ENCODE data around the gene MAN1C1. TPM values are rescaled to one million over a fixed set of nuclear protein-coding genes. Genes with fewer than 3 reads are reported as not detected.

Gene MAN1C1
- total and polyA plus RNA-seq, 2 donors from 2014 or later = 31.7 to 65.5 TPM

DNA sequence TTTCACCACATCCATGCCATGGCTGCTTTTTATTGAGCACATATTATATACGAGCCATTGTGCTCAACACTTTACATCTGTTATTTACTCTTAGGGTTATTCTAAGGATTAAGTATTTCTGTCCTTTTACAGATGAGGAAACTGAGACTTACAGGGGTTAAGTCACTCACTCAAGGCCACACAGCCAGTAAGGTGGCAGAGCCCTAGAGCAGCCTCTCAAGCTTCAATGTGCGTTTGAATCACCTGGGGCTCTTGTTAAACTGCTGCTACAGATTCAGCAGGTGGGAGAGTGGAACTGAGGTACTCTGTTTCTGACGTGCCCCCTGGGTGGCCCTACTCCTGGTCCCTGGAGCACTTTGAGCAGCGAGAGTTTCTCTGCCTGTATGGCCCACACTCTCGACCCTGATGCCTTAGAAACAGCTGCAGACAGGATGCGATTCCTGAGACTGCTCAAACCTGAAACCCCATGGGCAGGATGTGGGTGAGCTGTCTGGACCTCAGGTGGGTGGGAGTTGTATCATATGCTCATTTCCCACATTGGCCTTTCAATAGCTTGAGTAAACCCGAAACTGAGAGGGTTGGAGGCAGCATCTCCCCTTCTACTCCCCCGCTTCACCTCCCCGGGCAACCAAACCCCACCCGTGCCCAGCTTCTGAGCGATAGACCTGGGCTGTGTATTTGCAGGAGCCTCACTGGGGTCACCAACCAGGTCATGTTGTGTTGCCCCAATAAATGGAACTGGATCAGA lies 59.3 kb downstream of the MAN1C1 start:
- Histone ChIP-seq H3K36me3 (ENCODE audit: control insufficient read depth in 2 of 3, insufficient read depth in 3 of 3, low read length in 3 of 3) (peaks cover 0 to 3% (median 0%) of the 10 kb centered on the region in 3 donors), H3K9ac (ENCODE audit: low read length in 3 of 3) (no peak overlapping the region), H3K27ac (ENCODE audit: low read depth in 2 of 2, low read length in 2 of 2) (no peak overlapping the region), H3K4me3 (ENCODE audit: low read length in 3 of 3) (no peak overlapping the region), H3K27me3 (ENCODE audit: control insufficient read depth, insufficient read depth, low read length) (no peaks in the 10 kb centered on the region), H3K4me1 (ENCODE audit: control insufficient read depth in 2 of 3, insufficient read depth in 2 of 3, low read depth in 1 of 3, low read length in 3 of 3) (peaks cover 0 to 7% (median 4%) of the 10 kb centered on the region in 3 donors), H3K9me3 (ENCODE audit: control insufficient read depth in 2 of 3, insufficient read depth in 1 of 3, low read length in 3 of 3) (no peaks in the 10 kb centered on the region)
- DNase-seq (no peak), FAIRE-seq (no peak)
- intact Hi-C loops (cut with DNase I) = no loop called here
- TF ChIP-seq CTCF (IDR thresholded peaks at IDR 0.05; ENCODE audit: borderline replicate concordance, extremely low read depth, insufficient read depth) = no peak

DNA sequence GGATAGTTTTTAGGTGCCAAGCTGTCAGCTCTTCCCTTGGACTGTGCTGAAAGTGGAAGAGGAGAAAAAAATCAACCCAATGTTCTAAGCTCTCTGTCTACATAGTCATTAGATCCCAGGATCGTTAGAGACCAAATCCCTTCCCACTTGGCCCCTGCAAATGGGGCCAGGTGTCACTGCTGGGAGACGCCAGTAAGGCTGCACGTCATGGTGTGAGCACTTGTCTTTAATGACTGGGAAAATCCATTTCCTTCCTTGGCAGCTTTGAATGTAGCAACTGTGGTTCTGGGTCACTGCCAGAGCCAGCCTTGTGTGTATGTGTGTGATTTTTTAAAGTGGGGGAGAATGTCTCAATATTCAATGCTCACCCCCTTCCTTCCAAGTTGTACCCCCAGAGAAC lies 59.9 kb downstream of the MAN1C1 start:
- Histone ChIP-seq H3K4me3 (ENCODE audit: low read length in 3 of 3) (no peak overlapping the region), H3K36me3 (ENCODE audit: control insufficient read depth in 2 of 3, insufficient read depth in 3 of 3, low read length in 3 of 3) (peaks cover 0 to 3% (median 0%) of the 10 kb centered on the region in 3 donors), H3K9me3 (ENCODE audit: control insufficient read depth in 2 of 3, insufficient read depth in 1 of 3, low read length in 3 of 3) (no peaks in the 10 kb centered on the region), H3K27me3 (ENCODE audit: control insufficient read depth, insufficient read depth, low read length) (no peaks in the 10 kb centered on the region), H3K4me1 (ENCODE audit: control insufficient read depth in 2 of 3, insufficient read depth in 2 of 3, low read depth in 1 of 3, low read length in 3 of 3) (peaks cover 0 to 6% (median 2%) of the 10 kb centered on the region in 3 donors), H3K27ac (ENCODE audit: low read depth in 2 of 2, low read length in 2 of 2) (no peak overlapping the region), H3K9ac (ENCODE audit: low read length in 3 of 3) (no peak overlapping the region)
- FAIRE-seq = no peak
- intact Hi-C loops (cut with DNase I) = no loop called here
- TF ChIP-seq CTCF (IDR thresholded peaks at IDR 0.05; ENCODE audit: borderline replicate concordance, extremely low read depth, insufficient read depth) = no peak
- peak in 3 of 5 donors; percentile 29 to 55 (median 44) for DNase-seq

DNA sequence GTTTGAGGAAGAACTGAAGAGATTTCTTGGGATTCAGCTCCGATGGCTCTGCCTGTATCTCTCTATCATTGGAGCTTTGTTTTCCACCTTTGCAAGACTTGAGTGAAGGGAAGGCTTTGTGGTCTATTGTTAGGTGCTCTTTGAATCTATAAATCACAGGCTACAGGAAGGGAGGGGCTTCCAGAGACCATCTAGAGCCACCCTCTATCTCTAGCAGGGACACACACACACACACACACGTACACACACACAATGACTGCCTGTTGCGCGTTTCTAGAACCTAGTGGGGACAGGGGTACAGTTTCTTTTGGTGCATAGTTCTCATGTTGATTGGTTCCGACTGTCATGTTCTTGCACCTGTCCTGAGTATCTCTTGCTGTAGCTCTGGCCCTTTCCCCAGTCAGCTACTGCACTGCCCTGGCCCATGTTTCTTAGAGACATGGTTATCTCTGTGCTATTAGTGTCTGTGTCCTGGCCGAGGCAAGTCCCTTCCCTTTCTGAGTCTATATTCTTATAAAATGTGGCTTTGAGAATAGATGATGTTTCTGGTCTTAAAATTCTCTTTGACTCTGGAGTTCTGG lies 60.7 kb downstream of the MAN1C1 start:
- H3K4me1 ChIP-seq (ENCODE audit: control insufficient read depth in 2 of 3, insufficient read depth in 2 of 3, low read depth in 1 of 3, low read length in 3 of 3) = peaks cover 0 to 5% (median 4%) of the 10 kb centered on the region in 3 donors
- peaks cover 0 to 3% (median 0%) of the 10 kb centered on the region in 3 donors for H3K36me3 ChIP-seq (ENCODE audit: control insufficient read depth in 2 of 3, insufficient read depth in 3 of 3, low read length in 3 of 3)
- no peak overlapping the region for H3K9ac ChIP-seq (ENCODE audit: low read length in 3 of 3)
- intact Hi-C loops (cut with DNase I) = no loop called here
- no peak for TF ChIP-seq CTCF (IDR thresholded peaks at IDR 0.05; ENCODE audit: borderline replicate concordance, extremely low read depth, insufficient read depth)
- no peak overlapping the region for H3K4me3 ChIP-seq (ENCODE audit: low read length in 3 of 3)
- H3K27ac ChIP-seq (ENCODE audit: low read depth in 2 of 2, low read length in 2 of 2) = no peak overlapping the region
- no peaks in the 10 kb centered on the region for H3K9me3 ChIP-seq (ENCODE audit: control insufficient read depth in 2 of 3, insufficient read depth in 1 of 3, low read length in 3 of 3)
- no peaks in the 10 kb centered on the region for H3K27me3 ChIP-seq (ENCODE audit: control insufficient read depth, insufficient read depth, low read length)
- FAIRE-seq (no peak), DNase-seq (no peak)

All from kidney (tissue), 14 donors.